ENCODE results near the gene PDE2A.

The PDE2A gene

GRCh38 chr11:72551571-72551970 lies 122.7 kb downstream of the PDE2A start:
- no peak for DNase-seq (ENCODE audit: low read depth, low spot score)

- DNase-seq (ENCODE audit: low read depth, low spot score): no peak
Observed at GRCh38 chr11:72548463-72548862, 125.8 kb downstream of the PDE2A start.

GRCh38 chr11:72546866-72547265 lies 127.4 kb downstream of the PDE2A start:
- DNase-seq (ENCODE audit: low read depth, low spot score): no peak

GRCh38 chr11:72544589-72544988 lies 129.6 kb downstream of the PDE2A start:
- no peak for DNase-seq (ENCODE audit: low read depth, low spot score)

GRCh38 chr11:72543849-72544542 lies 130.2 kb downstream of the PDE2A start:
- DNase-seq (ENCODE audit: low read depth, low spot score): no peak

GRCh38 chr11:72541257-72541974 lies 132.8 kb downstream of the PDE2A start:
- no peak for DNase-seq (ENCODE audit: low read depth, low spot score)

GRCh38 chr11:72537051-72537450 lies 137.2 kb downstream of the PDE2A start:
- no peak for DNase-seq (ENCODE audit: low read depth, low spot score)

- no peak for DNase-seq (ENCODE audit: low read depth, low spot score)
Observed at GRCh38 chr11:72535194-72535547, 139.1 kb downstream of the PDE2A start.

GRCh38 chr11:72534371-72535193 lies 139.6 kb downstream of the PDE2A start:
- DNase-seq (ENCODE audit: low read depth, low spot score): no peak

GRCh38 chr11:72529068-72529467 lies 145.2 kb downstream of the PDE2A start:
- DNase-seq (ENCODE audit: low read depth, low spot score): no peak

GRCh38 chr11:72528121-72528520 lies 146.1 kb downstream of the PDE2A start:
- no peak for DNase-seq (ENCODE audit: low read depth, low spot score)

All from smooth muscle cell of the brain vasculature (primary cell).